Measurements from ENCODE around the gene NKAIN4. TPM values are rescaled to one million over a fixed set of nuclear protein-coding genes. Genes with fewer than 3 reads are reported as not detected.

The NKAIN4 gene
- total and polyA plus RNA-seq, 2 experiments from 2014 or later = 12.6 to 13.2 TPM

GRCh38 chr20:63226042-63226943, 28.0 kb downstream of the NKAIN4 start (continued):
- TF ChIP-seq ZNF114 (CRISPR knock-in tag; IDR thresholded peaks at IDR 0.05) = no peak
- TF ChIP-seq JUNB (IDR thresholded peaks at IDR 0.05; ENCODE audit: unreplicated experiment) = no peak
- no peak for TF ChIP-seq CTCF (conservative IDR thresholded peaks at IDR 0.05; ENCODE audit: low read depth in 2 of 2)

GRCh38 chr20:63225082-63225454, 29.2 kb downstream of the NKAIN4 start:
- peaks cover 2% of the 10 kb centered on the region; the same call in 1 of the 2 replicates for H3F3A ChIP-seq (replicated peaks; ENCODE audit: low read depth)
- no peak overlapping the region for H3K4me3 ChIP-seq
- H3K27ac Mint-ChIP-seq = no peak overlapping the region
- H2AFZ ChIP-seq = no peak overlapping the region
- no peaks in the 10 kb centered on the region for H3K36me3 Mint-ChIP-seq (ENCODE audit: low read depth)
- H3K36me3 ChIP-seq (ENCODE audit: insufficient read depth) = no peaks in the 10 kb centered on the region
- no peaks in the 10 kb centered on the region for H4K20me1 ChIP-seq (replicated peaks; ENCODE audit: insufficient read depth)
- H3K4me2 ChIP-seq = no peak overlapping the region
- H3K79me2 ChIP-seq (replicated peaks; ENCODE audit: insufficient read depth) = no peaks in the 10 kb centered on the region
- H3K27me3 Mint-ChIP-seq (ENCODE audit: insufficient read depth, low read depth, poor library complexity) = peaks cover 23% of the 10 kb centered on the region
- H3K9me3 Mint-ChIP-seq = no peaks in the 10 kb centered on the region
- H3K4me1 ChIP-seq (ENCODE audit: insufficient read depth) = peaks cover 19% of the 10 kb centered on the region
- peaks cover 41% of the 10 kb centered on the region for H3K4me1 Mint-ChIP-seq
- no peaks in the 10 kb centered on the region for H3K9me2 ChIP-seq (ENCODE audit: insufficient read depth)
- H3K27ac ChIP-seq (ENCODE audit: low read depth) = no peak overlapping the region
- ATAC-seq (no peak), DNase-seq (ENCODE audit: low spot score) (no peak)
- no peak overlapping the region for H3K4me3 Mint-ChIP-seq
- H3K27me3 ChIP-seq (ENCODE audit: insufficient read depth) = no peaks in the 10 kb centered on the region
- TF ChIP-seq JUNB (IDR thresholded peaks at IDR 0.05; ENCODE audit: unreplicated experiment) (no peak), ZNF331 (CRISPR knock-in tag; IDR thresholded peaks at IDR 0.05; ENCODE audit: low read depth) (no peak), REST (IDR thresholded peaks at IDR 0.05; ENCODE audit: unreplicated experiment) (no peak), CREB1 (CRISPR knock-in tag; IDR thresholded peaks at IDR 0.05; ENCODE audit: low read depth) (no peak), STAT1 (IDR thresholded peaks at IDR 0.05; ENCODE audit: unreplicated experiment) (no peak), EZH2 (IDR thresholded peaks at IDR 0.05; ENCODE audit: low read depth, unreplicated experiment) (no peak), POLR2AphosphoS5 (IDR thresholded peaks at IDR 0.05; ENCODE audit: low read depth) (no peak), ZNF114 (CRISPR knock-in tag; IDR thresholded peaks at IDR 0.05) (no peak), NANOG (IDR thresholded peaks at IDR 0.05; ENCODE audit: borderline replicate concordance) (no peak), CTCF (conservative IDR thresholded peaks at IDR 0.05; ENCODE audit: low read depth in 2 of 2) (no peak)
